OCI-LY3 (cell line): ENCODE data around the gene SLC35D2.

Experiments
- EZH2phosphoT487 ChIP-seq: fragments of 200-600 bp; shearing (Covaris generic); IDR thresholded peaks from 2 replicates; pipeline ENCODE4 v1.6.1; 2018; ENCODE audit warnings: antibody characterized with exemption, mixed run types, low read depth
- TF ChIP-seq, protein P1 (sequence below): fragments of 200-600, 300-600 bp; sonication (generic); IDR thresholded peaks from 2 replicates; pipeline ENCODE4 v1.5.1; 2014; ENCODE audit warnings: antibody characterized with exemption, low read length, low read depth

DNA sequence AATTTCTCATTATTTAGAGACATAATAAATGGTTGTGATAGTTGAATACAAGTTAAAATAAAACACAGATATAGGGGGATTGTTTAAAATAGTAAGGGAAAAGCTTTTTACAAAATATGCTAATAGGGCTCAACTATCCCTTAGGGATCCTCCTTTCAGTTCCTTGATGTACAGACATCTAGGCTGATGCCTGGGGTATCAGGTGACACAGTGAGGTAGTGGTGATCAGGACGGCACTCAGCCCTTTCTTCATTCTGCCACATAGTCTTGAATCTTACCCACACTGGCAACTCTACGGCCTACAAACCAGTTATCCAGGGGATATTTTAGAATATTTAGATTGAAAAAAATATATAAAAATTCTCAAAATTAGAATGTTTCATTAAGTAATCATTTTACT is 12.5 kb upstream of the SLC35D2 start:
- TF ChIP-seq, protein P1, sequence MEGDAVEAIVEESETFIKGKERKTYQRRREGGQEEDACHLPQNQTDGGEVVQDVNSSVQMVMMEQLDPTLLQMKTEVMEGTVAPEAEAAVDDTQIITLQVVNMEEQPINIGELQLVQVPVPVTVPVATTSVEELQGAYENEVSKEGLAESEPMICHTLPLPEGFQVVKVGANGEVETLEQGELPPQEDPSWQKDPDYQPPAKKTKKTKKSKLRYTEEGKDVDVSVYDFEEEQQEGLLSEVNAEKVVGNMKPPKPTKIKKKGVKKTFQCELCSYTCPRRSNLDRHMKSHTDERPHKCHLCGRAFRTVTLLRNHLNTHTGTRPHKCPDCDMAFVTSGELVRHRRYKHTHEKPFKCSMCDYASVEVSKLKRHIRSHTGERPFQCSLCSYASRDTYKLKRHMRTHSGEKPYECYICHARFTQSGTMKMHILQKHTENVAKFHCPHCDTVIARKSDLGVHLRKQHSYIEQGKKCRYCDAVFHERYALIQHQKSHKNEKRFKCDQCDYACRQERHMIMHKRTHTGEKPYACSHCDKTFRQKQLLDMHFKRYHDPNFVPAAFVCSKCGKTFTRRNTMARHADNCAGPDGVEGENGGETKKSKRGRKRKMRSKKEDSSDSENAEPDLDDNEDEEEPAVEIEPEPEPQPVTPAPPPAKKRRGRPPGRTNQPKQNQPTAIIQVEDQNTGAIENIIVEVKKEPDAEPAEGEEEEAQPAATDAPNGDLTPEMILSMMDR = no peak
- TF ChIP-seq EZH2phosphoT487 = no peak
